GM18867 (cell line): ENCODE data around the gene CACNA1G.

Source experiments
- ATAC-seq: cut with Tn5 transposase; IDR thresholded peaks from one replicate; pipeline ENCODE4 v1.9.1; 2021; ENCODE audit warnings: mild to moderate bottlenecking, moderate library complexity; ENCODE audit not compliant: unreplicated experiment

Gene CACNA1G

DNA sequence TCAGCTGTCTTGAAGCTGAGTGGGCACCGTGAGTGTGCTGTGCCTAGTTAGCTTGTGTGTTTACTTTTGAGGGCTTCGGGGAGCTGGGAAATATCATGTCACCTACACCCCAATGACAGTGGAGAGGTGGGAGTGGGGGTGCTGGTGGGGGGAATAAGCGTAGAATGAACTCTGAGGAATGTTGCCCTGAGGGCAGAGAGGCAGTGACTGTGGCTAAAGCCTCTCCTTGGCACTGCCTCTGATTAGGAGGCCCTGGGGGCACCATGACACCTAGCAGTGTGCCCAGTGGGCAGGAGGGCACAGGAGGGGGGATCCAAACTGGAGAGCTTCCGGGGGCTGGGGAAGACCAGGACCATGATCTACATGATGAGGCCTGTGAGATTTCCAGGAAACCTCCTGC, 24.8 kb downstream of the CACNA1G start:
- no peak for ATAC-seq

DNA sequence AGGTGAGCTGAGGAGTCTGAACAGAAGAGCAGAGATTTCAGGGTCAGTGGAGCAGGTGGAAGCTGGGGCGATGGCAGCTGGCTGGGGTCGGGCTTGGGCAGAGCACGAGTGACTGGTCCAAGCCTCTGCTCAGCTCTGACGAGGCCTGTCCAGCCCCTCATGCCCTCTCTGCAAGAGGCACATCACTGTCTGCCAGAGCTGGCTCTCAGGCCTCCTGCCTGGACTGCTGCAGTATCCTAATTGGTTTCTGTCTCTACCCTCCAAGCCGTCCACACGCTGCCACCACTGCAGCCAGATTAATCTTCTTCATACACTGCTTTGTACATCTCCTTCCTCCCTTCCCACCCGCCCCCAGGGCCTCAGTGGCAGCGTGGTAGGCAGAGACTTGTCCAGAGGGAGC, 25.4 kb downstream of the CACNA1G start:
- ATAC-seq = no peak

DNA sequence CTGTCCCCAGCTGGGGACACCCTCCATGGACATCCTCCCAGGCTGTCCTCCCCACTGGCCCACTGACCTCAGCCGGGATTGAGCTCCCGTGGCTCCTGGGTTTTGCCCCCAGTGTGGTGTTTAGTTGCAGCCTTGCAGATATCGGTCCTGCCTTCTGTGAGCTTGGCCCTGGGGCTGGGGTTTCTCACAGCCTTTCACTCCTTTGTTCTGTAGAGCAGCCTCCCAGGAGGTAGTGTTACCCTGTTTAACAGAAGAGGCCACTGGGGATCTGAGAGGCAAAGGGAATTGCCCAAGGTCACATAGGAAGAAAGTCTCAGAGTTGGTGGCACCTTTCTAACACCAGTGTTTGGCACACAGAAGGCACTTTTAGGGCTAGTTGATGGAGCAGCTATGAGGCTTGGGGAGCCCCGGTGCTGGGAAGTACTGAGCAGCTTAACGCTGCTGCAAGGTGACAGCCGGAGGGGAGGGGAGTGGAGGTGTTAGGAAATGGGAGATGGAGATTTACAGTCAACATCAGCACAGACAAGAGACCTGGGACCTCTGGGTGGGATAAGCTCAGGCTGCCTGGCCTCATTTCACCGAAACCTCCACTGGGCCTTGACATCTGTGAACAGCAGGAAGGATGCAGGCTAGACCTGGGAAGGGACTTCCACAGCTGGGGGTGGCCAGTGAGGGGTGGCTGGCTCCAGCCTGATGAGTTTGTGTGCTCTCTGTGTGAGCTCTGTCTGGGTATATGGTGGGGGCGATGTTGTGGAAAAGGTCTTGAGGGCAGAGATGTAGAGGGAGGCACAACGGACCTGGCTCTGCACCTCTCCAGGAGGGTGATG, 26.1 kb downstream of the CACNA1G start:
- ATAC-seq = no peak

DNA sequence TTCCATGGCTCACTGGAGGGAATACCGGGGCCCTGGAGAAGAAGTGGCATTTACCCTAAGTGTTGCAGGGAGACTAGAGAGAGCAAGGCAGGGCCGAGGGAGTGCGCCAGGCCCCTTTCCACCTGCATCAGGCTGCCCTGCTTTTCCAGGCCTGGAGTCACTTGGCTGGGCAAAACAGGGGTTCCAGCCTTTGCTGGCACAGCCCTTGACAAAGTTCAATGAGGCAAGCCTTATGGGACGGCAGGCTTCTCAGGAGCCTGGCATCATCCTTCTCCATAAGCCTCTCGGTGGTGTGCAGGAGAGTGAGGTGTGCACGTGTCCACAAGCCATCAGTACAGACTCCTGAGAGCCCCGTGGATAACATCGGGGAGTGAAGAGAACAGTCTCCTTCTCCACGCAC, 27.1 kb downstream of the CACNA1G start:
- no peak for ATAC-seq

DNA sequence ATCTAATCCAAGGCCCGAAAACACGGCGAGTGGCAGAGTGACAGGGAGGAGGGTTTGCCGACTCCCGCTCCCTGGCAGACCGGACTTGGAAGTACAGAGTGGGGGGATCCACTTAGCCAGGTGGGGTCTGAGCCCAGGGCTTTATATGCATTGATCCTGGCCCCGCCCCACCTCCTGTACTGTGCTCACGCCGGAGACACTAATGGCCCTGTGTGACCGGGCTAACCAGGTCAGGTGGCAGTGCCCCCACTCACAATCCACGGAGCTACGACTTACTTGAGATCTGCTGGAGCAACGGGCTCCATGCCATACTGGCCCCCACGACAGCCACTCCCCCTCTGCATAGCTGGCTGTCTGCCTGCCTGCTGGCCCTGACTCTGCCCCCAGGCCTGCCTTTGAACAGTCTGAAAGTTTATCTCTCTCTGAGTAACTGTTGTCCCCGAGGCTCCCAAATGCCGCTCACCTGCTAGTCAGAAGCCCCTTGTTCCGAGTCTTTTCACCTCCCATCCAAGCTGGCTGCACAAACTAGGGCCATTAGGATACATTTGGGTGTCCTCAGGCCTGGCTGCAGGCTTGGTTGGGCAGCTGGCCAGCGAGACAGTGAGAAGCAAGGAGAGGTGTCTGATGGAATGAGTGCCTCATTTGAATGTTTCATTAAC, 28.0 kb downstream of the CACNA1G start:
- no peak for ATAC-seq

DNA sequence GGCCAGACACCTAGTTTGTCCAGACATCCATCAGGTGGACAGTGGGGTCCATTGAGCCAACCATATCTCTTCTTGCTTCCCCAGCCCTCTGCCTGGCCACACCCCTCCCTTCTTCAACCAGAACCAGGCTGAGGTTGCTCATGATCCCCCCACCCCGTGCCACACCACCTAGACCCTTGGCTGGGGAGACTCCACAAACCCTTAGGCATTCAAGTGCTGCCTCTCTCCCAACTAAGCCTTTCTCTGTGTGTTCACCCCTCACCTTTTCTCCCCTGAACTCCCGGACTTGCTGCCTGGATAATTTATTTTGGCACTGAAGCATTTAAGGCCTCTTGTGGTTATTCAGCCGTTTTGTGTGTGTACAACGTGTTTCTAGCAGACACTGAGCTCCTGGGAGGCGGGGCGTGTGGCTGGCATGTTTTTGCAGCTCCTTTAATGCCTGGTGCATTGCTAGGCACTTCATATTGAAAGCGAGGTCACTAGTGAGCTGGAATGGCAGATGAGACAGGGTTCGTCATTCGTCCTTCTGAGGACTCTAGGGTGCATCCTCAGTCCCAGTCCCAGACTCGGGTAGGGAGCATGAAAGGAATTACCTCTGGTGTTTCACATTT, 28.7 kb downstream of the CACNA1G start:
- ATAC-seq = no peak

DNA sequence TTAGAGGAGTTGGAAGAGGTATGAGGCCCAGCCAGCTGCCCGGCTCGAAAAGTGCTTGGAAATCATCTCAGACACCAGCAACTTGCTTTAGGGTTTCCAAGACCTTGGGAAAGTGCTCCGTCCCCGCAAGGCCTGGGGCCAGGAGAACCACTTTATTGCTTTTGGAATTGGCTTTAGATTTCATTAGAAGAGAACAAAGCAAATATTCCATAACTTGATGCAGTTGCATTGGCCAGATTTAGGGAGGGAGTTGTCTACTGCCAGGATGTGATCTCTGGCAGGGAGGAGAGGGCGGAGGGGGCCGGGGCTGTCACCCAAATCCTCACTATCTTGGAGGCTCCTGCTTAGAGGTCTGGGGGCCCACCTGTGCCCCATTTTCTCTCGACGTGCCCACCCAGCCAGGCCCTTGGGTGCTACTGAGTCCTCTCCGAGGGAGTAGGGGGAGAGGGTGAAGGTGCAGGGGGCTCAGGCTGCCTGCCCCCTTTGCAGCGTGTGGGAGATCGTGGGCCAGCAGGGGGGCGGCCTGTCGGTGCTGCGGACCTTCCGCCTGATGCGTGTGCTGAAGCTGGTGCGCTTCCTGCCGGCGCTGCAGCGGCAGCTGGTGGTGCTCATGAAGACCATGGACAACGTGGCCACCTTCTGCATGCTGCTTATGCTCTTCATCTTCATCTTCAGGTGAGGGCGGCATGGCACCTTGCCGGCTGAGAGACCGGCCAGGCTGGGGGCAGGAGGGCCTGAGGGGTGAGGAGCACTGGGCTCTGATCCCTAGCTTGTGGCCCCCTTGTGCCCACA, 30.6 kb downstream of the CACNA1G start:
- no peak for ATAC-seq

DNA sequence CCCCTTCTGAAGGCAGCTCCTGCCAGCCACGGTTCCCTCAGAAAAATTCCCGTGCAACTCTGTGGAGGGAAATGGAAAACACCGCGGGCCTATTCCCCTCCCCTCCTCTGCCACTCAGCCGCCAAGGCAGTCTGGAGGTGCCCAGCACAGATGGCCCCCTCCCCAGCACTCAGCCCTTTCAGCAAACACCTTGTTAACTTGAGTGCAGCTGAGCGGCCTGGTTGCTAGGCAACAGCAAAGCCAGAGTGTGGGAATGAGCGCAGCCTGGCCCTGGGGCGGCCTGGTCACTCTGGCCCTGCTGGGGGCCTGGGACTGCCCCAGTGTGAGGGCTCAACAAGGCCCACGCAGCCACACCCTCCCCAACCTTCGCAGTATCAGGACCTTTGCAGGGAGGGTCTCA, 32.8 kb downstream of the CACNA1G start:
- ATAC-seq = no peak

DNA sequence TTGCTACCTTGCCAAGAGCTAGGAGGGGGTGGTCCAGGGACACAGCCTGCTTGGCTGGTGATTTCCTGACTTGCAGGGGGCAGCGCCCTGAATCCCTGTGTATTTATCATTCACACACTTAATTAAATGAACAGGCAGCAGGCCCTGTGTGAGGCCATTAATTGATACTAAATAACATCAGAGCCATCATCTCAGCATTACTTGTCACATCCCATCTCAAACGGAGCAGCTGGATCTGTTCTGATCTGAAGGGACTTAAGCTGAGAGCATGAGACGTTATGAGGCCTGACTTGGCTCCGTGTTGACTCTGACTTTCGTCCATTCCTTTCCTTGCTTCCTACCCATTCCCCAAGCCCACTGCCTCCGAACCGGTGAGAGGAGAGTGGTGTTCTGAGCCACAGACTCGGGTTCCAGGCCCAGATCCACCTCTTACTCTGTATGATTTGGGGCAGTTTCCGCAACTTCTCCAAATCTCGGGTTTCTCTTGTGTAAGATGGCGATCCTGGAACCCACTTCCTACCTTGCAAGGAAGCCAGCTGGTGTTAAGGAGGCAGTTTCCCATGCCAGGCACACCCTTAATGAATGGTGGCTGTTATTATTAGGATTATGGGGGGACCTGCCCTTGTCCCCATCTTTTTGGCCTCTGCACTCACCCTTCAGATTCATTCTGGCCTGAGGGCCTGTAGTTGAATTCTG, 33.8 kb downstream of the CACNA1G start:
- no peak for ATAC-seq

DNA sequence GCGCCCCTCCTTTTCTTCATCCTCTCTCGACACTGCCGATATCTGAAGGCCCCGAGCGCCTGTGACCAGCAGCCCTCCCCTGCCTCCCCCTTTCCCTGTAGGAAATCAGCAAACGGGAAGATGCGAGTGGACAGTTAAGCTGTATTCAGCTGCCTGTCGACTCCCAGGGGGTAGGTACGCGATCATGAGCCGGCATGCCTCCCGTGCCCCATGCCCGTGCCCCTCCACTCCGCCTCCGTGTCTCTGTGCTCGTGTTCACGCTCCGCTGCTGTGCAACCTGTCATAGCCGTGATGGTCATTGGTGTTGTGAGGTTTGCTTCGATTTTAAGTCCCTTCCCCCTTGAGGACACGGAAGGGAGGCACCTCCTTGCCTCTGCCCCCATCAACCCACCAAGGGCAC, 34.4 kb downstream of the CACNA1G start:
- ATAC-seq = no peak

DNA sequence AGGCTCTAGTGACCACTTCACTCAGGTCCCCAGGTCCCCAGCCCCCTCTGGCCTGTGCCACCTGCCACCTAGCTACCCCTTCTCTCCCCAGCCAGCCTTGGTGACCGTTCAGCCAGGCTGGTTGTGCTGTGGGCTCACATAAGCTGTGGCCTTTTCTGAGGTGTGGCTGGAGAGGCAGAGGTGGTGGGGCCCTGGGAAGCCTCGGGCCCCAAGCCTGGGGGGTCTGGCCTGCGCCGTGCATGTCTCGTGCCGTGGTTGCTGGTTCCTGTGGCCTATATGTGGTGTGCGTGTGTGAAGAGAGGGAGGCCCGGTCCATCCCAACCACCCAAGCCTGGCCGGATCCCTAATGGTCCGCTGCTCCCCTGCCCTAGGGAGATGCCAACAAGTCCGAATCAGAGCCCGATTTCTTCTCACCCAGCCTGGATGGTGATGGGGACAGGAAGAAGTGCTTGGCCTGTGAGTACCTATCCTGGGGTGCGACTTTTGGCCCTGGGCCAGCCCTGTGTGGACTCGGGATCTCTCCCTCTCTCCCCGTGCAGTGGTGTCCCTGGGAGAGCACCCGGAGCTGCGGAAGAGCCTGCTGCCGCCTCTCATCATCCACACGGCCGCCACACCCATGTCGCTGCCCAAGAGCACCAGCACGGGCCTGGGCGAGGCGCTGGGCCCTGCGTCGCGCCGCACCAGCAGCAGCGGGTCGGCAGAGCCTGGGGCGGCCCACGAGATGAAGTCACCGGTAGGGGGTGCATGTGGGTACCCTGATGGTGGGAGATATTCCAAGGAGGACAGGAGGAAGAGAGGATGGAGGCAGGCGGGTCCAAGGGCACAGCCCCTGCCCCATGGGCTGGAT, 35.9 kb downstream of the CACNA1G start:
- no peak for ATAC-seq

DNA sequence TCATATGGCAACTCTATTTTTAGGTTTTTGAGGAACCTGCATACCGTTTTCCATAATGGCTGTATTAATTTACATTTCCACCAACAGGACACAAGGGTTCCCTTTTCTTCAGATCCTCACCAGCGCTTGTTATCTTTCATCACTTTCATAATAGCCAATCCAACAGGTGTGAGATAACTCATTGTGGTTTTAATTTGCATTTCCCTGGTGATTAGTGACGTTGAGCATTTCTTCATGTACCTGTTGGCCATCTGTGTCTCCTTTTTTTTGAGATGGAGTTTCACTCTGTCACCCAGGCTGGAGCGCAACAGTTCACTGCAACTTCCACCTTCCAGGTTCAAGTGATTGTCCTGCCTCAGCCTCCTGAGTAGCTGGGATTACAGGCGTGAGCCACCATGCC, 38.0 kb downstream of the CACNA1G start:
- no peak for ATAC-seq

DNA sequence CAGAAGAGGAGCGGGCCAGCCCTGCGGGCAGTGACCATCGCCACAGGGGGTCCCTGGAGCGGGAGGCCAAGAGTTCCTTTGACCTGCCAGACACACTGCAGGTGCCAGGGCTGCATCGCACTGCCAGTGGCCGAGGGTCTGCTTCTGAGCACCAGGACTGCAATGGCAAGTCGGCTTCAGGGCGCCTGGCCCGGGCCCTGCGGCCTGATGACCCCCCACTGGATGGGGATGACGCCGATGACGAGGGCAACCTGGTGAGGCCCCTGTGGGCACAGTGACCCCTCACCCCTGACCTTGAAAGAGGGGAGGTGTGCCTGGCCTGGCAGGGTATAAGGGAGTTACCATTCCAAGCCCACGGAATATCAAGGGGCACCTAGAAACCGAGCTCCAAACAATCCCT, 39.1 kb downstream of the CACNA1G start:
- no peak for ATAC-seq

DNA sequence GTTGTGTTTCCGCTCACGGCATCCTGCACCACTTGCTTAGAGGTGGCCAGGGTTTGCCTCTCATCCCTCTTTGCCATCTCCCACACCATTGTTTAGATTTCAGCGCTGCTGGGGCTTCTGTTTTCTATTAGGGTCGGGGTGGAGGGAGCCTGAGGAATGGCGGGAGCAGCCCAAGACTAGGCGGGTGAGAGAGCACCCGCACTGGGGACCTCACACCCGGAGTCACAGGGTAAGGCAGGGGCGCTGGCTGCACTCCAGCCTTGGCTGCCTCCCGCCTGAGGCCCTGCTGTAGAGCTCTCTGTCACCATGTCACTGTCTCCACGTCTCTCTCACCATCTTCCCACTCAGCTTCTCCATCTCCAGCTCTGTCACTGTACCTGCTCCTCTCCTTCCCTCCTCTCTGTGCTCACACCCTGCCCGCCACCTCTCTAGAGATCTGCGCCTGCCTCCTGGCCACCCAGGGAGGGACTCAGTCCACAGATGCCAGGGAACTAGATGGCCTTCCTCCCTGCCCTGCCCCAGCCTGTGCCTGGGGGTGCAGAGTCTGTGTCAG, 41.4 kb downstream of the CACNA1G start:
- ATAC-seq = no peak

DNA sequence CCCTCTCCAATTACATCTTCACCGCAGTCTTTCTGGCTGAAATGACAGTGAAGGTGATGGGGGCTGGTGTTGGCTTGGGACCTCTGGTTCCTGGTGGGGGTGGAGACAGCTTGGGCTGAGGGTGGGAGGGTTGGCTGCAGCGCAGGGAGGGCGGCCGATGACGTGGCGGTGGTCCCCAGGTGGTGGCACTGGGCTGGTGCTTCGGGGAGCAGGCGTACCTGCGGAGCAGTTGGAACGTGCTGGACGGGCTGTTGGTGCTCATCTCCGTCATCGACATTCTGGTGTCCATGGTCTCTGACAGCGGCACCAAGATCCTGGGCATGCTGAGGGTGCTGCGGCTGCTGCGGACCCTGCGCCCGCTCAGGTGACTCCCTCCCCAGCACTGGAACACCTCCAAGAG, 42.3 kb downstream of the CACNA1G start:
- ATAC-seq = no peak

DNA sequence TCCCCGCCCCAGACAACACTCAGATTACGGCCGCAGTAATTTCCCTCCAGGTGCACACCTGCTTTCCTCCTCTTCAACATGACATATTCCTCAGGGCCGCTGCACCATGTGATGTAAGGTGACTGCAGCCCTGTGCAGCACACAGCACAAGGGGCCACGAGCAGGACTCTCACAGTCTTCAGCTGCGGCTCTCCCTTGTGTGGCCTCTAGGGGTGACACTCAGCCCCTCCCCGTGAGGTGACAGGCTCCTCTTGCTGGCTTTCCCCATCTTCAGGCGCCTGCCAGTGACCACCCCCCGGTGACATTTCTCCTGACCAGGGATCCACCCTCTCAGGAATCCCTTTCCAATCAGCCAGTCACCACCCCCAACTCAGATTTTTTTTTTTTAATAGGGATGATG, 42.8 kb downstream of the CACNA1G start:
- no peak for ATAC-seq

DNA sequence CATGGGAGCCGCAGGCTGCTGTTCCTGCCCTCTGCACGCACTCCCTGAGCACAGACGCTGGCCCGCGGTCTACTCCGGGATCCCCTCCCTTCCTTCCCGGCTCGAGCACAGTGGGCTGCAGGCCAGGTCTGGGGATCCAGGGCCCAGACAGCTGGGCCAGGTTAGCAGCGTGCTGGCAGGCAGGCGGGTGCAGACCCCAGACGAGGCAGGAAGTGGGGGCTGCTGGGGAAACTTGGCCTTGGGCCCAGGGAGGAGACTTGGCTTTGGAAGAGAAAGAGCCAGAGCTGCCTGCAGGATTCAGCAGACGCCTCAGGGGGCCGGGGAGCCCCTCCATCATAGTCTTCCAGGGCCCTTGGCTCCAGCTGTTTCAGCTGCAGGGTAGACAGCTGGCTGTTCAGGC, 44.0 kb downstream of the CACNA1G start:
- no peak for ATAC-seq

DNA sequence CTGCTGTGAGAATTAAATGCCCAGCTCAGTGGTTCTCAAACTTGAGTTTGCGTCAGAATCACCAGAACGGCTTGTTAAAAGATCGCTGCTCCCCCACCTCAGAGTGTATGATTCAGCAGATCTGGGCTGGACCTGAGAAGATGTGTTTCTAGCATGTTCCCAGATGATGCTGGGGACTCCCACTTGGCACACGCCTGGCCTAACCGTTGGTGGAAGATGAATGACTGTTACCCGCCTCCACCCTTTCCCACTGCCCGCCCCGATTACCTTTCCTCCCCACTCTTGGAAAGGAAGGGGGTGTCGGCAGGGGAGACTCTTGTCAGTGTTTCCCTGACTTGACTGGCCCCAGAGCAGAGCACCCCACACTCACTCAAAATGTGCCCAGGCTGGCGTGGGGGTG, 44.9 kb downstream of the CACNA1G start:
- ATAC-seq = no peak

DNA sequence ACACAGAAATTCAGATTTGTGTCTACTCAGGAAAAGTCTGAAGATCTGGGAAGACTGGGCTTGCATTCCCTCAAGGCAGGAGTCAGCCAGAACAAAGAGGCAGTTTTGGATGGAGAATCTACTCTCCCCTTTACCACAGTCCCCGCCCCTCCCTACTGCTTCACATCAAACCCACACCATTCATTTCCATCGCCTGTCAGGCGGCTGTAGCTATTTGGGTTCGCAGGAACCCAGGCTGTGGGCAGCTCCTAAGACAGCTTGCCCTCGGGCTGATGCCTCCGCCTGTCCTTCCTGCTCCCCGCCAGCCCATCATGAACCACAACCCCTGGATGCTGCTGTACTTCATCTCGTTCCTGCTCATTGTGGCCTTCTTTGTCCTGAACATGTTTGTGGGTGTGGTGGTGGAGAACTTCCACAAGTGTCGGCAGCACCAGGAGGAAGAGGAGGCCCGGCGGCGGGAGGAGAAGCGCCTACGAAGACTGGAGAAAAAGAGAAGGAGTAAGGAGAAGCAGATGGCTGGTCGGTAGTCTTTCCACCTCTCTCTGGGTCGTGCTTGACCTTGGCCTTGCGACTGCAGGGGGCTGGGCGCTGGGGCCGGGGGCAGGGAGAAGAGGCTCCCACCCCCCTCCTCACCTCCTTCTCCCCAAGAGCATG, 47.1 kb downstream of the CACNA1G start:
- ATAC-seq = no peak
